ENCODE measurements around the gene SPATA6. TPM values are rescaled to one million over a fixed set of nuclear protein-coding genes. Genes with fewer than 3 reads are reported as not detected.
"Not testable (repeated sequence)": the region's sequence is repeated elsewhere in the genome, so short reads cannot be mapped to it uniquely, and the experiment has no call there.

Gene SPATA6
- total and polyA plus RNA-seq, 2 of the 4 experiments (the other 2 are of a cell fraction) = 1.1 to 2.0 TPM

DNA sequence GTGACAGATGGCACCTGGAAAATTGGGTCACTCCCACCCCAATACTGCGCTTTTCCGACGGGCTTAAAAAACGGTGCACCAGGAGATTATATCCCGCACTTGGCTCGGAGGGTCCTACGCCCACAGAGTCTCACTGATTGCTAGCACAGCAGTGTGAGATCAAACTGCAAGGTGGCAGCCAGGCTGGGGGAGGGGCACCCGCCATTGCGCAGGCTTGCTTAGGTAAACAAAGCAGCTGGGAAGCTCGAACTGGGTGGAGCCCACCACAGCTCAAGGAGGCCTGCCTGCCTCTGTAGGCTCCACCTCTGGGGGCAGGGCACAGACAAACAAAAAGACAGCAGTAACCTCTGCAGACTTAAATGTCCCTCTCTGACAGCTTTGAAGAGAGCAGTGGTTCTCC, 194.6 kb downstream of the SPATA6 start:
- H3K27me3 ChIP-seq (ENCODE audit: control insufficient read depth, insufficient read depth, low read length); H4K91ac ChIP-seq (ENCODE audit: insufficient read depth, low read depth, low read length); H3K14ac ChIP-seq (replicated peaks; ENCODE audit: low read depth, low read length); H4K5ac ChIP-seq (ENCODE audit: low read depth, low read length); H2AK9ac ChIP-seq (replicated peaks; ENCODE audit: low read depth, low read length, poor library complexity); H3K9ac ChIP-seq (ENCODE audit: low read depth, low read length); H2BK15ac ChIP-seq (ENCODE audit: low read depth, low read length); H4K20me1 ChIP-seq (ENCODE audit: insufficient read depth, low read length); H3K4ac ChIP-seq (ENCODE audit: low read depth, low read length); intact Hi-C loops (cut with micrococcal nuclease); H3K56ac ChIP-seq (ENCODE audit: extremely low read depth, insufficient read depth, low read length); H3K27ac ChIP-seq (ENCODE audit: insufficient read depth, low read length); dilution Hi-C loops (cut with HindIII; ENCODE audit: low sequenced_read_pairs, unreplicated experiment); H4K8ac ChIP-seq (ENCODE audit: low read depth in 2 of 2, low read length in 2 of 2); H3K4me1 ChIP-seq (ENCODE audit: control insufficient read depth, insufficient read depth, low read length); H2BK120ac ChIP-seq (ENCODE audit: low read depth, low read length); H3K9me1 ChIP-seq (ENCODE audit: insufficient read depth, low read length); H3K9me3 ChIP-seq (ENCODE audit: control insufficient read depth, insufficient read depth, low read length); in situ Hi-C loops (cut with MboI; ENCODE audit: low sequenced_read_pairs); H3K4me2 ChIP-seq (ENCODE audit: low read depth, low read length); H3K18ac ChIP-seq (ENCODE audit: low read depth, low read length); H2BK20ac ChIP-seq (ENCODE audit: low read depth, low read length); POLR2A ChIA-PET (ENCODE audit: unreplicated experiment); H2BK5ac ChIP-seq (ENCODE audit: low read depth, low read length, poor library complexity, severe bottlenecking); H3K23ac ChIP-seq (ENCODE audit: low read depth, low read length); H2AFZ ChIP-seq (replicated peaks; ENCODE audit: low read length, poor library complexity); H3K79me1 ChIP-seq (ENCODE audit: low read depth in 1 of 2, low read length in 2 of 2); H2AK5ac ChIP-seq (ENCODE audit: low read depth, low read length); H3K36me3 ChIP-seq (ENCODE audit: control insufficient read depth, insufficient read depth, low read length); BruUV-seq (replicated peaks); H3K4me3 ChIP-seq (ENCODE audit: insufficient read depth, low read depth, low read length); ATAC-seq (ENCODE audit: low read depth); DNase-seq: not testable (repeated sequence)
- CTCF ChIA-PET = interaction anchor here (0.6 kb wide), 1 partner anchor 37 kb away, joined by 4 read pairs; no protein-coding TSS in a partner anchor
- 71% methylated on average over 1 of the region's 10 CpGs; no CpG with 5 or more reads in 1 of the 2 experiments for WGBS, 2 experiments (ENCODE audit: extremely low coverage in 2 of 2, insufficient read length in 1 of 2)
